Ecto neural progenitor cell (in vitro differentiated cells): Measurements from ENCODE around the gene MARK1.

ENCODE experiments used
- DNase-seq: peaks from one replicate; pipeline ENCODE4 v3.0.0-alpha.2; 2018; ENCODE audit warnings: low spot score

The MARK1 gene

GRCh38 chr1:220527908-220528678, at the start of gene MARK1:
TSS of gene MARK1 (plus strand) at chr1:220528136. CDS start at chr1:220528823, 687 bp downstream.
- DNase-seq: peak; percentile 78

DNA sequence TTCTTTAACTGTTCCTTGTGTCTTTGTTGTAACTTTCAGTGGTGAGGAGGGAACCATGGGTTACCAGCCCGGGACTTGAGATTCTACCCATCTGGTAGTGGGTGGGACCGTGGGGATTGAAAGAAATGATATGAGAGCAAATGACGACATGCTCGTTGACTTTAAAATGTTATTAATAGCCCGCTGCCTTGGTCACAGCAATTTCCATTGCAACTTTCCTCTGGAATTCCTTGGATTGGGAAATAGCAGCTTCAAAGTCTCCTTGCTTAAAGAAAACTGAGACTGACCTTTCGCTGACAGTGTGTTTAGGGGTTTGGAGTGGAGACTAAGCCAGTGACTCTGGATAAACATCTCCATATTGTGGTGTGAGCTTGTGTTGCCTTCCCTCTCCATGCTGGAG, 44.2 kb upstream of the MARK1 start:
- no peak for DNase-seq

- no peak for DNase-seq
These were observed 43.8 kb upstream of the MARK1 start for GRCh38 chr1:220484135-220484534.

GRCh38 chr1:220485131-220485530, 42.8 kb upstream of the MARK1 start:
- no peak for DNase-seq

- DNase-seq: no peak
These were observed 42.1 kb upstream of the MARK1 start for GRCh38 chr1:220485791-220486190.

DNA sequence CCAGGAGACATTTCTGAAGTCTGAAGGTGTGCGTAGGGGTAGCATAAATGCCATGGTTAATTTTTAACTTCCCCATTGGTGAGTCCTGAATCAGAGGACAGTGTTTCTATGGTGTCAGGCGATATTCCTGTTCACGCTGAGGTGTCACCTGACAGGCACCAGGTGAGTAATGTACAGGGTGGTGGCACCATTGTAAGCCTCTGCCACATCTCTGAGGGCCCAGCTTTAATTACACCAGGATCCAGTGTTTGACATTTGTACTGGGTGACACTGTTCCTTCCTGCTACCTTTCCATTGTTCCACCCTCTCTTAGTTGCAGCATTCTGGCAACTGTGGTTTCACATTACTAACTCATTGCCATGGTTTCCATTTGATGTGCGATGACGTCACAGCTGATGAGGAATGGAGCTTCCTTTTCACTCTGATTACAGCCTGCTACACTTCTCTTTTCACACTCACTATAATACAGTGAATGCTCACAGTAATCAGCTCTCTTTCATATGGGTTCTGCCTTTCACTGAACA, 40.6 kb upstream of the MARK1 start:
- DNase-seq: no peak

GRCh38 chr1:220491891-220492290, 36.0 kb upstream of the MARK1 start:
- no peak for DNase-seq

DNA sequence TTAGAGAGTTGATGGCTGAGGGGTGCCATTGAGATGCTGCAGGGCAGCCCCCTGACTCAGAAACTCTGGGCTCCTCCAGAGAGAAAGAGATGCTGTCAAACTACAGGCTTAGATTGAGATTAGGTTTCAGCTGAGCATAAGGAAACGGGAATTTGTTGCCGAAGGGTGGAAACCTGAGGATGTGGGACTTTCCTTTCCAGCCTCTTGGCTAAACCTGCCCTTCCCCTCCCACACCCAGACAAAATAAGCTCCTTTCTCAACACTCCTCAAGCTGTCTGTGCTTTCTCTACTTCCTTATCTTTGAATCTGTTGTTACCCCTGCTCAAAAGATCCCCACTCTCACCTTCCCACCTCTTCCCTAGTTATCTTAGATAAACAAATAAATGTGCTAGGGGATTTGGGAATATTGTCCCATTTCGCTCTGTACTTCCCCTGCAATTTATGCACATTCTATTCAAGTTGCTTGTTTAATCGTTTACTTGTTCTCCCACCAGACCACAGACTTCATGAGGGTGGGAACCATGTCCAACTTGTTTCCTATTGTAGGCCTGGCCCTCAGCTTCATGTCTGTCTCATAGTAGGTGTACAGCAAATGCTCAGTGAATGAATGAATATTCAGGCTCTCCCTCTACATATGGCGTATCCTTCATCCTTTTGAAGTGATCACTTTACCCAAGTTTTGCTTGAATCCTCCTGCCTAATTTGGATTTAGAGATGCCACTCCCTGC, 30.6 kb upstream of the MARK1 start:
- DNase-seq: no peak

DNA sequence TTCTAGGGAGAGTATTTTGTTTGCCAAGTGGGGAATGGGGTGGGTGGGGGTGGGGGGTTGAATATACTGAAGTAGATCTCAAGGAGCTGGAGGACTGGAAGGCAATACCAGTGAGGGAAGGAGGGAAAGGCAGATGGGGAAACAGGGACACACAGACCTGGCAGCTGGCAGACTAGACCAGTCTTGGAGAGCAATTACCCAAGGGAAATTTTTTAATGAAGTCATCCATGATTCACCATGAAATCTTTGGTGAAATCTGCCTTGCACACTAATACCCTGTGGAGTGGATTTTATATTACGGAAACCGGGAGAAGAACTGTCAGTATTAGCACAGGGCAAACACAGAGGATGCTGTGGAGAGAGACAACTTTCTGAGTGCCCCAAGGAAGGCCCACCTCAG, 29.7 kb upstream of the MARK1 start:
- DNase-seq: no peak

GRCh38 chr1:220500372-220500771, 27.6 kb upstream of the MARK1 start:
- no peak for DNase-seq

DNA sequence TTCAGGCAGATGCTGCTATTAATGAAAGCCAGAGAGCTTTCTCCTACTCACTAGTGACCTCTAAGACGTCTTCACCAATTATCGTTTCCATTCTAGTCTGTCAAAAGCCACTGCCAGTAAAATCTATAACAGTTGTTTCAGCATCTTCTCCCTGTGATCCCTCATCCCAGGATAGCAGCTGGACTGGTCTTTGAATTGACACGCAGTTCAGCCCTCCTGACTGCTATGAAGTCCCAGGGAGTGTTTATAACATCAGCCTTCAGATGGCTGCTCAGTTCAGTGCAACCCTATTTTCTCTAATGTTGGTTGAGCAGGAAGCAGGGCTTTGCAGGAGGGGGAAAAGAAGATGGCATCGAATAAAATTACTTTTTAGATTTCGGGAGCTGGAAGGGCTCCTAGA, 23.6 kb upstream of the MARK1 start:
- no peak for DNase-seq

DNA sequence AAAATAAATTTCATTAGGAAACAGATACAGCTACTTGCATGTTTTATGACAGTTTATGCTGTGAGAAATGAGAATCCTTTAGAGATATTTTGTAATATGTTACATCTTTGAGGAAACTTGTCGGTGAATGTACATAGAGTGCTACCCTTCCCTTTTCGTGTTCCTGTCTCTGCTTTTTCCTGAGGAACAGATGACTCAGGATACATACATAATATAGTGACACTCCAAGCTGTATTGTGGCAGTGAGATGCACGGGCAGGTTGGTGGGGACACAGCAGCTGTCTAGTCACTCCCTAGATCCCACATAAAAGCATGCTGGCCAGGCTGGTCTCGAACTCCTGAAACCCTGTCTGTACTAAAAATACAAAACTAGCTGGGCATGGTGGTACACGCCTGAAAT, 20.9 kb upstream of the MARK1 start:
- no peak for DNase-seq

- DNase-seq: no peak
These were observed 16.8 kb upstream of the MARK1 start for GRCh38 chr1:220511179-220511578.

DNA sequence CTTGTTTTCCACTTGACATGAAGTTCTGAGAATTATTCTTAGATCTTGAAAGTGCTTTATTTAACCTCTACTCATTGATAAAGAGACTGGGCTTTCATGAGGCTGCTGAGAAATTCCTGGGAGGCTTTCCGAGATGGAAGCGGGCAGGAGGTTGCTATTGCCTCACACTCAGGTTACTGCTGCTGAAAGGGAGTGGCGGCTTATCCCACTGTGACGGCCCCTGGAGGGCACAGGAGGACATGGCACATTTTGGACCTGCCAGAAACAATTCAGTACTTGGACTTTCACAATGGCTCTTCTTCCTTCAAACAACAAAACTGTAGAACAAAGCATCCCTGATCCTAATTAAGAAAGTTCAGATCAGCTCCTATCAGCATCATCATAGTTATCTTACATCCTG, 16.2 kb upstream of the MARK1 start:
- peak; percentile 63 for DNase-seq

DNA sequence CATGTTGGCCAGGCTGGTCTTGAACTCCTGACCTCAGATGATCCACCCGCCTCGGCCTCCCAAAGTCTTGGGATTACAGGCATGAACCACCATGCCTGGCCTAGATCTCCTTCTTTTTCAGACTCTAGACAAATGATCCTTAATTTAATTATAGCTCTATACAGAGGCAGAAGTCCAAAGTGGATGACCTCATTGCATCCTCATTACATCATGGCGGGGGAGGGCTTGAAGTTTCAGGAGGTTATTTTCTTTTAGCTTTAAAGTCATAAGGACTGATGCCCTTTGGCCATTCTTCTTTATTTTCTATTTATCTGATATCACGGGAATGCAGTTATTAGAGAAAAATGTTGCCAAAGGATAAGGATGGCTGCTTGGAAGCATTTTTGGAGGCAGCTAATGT, 14.1 kb upstream of the MARK1 start:
- DNase-seq: no peak

DNA sequence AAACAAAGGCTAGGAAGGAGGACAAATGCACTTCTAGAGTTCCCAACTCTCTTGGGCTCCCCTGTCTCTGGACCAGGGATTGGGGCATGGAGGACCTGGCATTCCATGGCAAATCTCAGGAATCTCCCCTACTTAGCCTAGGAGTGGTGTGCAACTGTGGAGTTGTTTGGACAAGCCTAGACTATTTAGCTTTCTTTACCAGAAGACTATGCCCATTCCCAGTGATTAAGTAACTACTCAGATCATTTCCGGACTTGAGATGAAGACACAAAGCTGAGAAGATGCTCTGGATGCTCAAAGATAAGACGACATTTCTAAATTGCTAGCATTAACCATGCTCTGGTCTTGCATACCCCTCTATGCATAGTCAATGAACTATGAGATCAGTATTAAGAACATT, 13.7 kb upstream of the MARK1 start:
- DNase-seq: no peak

DNA sequence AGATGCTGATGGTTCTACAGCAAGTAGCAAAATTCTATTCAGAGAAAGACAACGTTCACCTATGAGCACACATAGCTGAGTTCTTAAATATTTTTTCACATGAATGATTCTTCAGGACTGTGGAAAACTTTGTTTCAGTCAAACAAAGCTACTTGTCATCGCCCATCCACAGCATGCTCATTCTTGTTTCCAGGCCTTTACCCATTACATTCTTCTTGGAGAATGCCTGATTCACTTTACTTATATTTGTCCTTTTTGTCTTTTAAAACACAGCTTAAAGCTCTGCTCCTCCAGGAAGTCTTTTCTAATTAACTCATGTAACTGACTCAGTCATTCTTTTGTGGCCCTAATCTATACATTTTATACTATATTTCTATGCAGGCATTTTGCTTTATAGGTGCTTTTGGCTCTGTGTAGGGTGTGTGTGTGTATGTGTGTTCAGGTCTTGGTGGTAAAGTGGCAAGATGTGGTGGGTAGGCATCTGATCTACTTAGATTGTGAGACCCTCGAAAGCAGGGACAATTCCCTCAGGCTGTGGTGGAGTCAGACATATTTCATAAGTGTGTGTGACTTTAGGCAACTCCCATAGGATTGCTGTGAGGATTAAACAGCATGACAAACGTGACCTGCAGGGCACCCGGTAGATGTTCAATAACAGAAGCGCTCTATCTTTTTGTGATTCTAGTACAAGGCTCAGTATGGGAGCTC, 11.8 kb upstream of the MARK1 start:
- DNase-seq: no peak

GRCh38 chr1:220516722-220517042, 11.3 kb upstream of the MARK1 start:
- no peak for DNase-seq

- no peak for DNase-seq
These were observed 6.2 kb upstream of the MARK1 start for GRCh38 chr1:220521778-220522177.

DNA sequence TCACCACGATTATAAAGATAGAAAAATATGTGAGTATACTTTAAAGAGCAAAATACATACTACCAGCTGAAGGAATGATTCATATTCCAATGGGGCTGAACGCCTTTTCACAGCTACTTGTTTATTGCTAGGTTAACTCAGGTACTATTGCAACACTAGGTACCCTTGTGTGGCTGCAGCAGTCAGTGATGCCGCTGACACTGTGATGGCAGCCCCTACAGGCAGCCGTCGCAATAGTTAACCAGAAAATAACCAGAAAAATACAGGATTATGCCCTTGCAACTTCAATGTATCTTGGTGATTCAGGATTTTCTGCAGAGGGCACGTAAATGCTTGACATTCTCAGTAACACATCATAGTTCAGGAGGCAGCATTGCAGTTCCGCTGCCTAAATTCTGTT, 1.6 kb upstream of the MARK1 start:
- no peak for DNase-seq

- peak; percentile 52 for DNase-seq
These were observed 543 bp upstream of the MARK1 start for GRCh38 chr1:220527279-220527907.

DNA sequence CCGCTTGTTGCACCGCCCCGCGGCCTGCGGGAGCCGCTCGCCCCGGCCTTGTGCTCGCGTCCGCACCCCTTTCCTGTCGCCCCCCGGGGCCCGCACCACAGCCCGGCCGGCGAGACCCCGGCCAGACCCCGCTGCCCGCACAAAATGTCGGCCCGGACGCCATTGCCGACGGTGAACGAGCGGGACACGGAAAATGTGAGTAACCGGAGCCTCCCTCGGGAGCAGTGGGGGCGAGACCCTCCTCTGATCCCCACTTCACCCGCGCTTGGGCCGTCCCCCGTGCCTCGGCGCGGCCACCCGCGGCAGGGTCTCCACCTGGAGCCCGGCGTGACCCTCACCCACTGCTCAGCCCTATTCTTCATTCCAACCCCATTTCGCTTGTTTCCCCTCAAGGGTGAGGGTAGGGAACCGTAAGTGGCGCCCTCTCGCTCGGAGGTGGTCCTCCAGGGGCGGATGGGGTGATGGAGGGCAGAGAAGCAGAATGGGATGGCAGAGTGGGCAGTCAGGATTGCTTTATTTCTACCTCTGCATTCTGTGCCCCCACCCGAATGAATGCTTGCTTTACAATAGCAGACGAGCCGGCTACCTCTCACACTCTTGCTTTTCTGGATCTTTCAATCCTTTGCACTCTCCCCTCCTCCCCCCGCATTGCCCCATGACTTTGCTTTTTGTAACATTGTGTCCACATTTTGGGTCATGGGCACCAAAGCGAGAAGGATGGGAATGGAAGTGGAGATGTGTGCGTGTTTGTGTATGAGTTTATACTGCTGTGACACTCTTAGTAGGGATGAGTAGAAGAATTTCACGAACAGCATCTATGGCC, 954 bp downstream of the MARK1 start:
- peak; percentile 72 for DNase-seq
